HL-60/S4 treated with retinoic acid at 250 ng/mL for 4 days and 3 days (cell line): ENCODE results near the gene RNF114.

Source experiments
- in situ Hi-C: fragments of 300-500 bp; cut with MboI; formaldehyde crosslinking; loops from 2 replicates; pipeline ENCODE4 v1.7.0; 2022; ENCODE audit warnings: low sequenced_read_pairs

Gene RNF114

DNA sequence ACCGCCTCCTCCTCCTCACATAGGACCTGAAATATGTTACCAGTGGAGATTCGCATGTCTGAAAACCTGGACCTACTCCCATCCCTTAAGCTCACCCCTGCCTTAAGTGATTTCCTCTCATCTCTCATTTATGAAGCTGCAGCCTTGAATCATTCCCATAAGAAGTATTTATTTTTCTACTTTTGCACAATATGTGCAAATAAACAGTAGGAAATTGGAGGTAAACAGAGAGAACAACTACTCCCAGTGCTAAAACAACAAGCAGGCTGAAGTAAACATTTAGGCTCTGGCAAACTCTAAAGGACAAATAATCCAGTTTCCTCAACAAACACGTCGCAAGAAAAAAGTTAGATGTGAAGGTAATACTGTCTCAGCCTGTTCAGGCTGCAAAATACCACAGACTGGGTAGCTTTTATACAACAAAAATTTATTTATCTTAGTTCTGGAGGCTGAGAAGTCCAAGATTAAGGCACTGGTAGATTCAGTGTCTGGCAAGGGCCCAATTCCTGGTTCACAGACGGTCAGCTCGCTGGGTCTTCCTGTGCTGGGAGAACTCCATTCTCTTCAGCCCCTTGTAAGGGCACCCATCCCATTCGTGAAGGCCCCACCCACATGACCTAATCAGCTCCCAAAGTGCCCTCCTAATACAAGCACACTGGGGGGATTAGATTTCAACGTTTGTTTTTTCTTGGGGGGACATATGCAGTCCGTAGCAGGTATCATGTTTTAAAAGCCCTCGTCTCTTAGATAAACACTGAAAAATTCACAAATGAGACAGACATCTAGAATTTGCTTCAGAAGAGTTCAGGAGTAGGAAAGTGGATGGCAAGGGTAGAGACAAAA is 36.4 kb upstream of the RNF114 start:
- in situ Hi-C loops = loop anchor here (25.0 kb wide), 1 partner anchor 562 kb away; no protein-coding TSS in a partner anchor

DNA sequence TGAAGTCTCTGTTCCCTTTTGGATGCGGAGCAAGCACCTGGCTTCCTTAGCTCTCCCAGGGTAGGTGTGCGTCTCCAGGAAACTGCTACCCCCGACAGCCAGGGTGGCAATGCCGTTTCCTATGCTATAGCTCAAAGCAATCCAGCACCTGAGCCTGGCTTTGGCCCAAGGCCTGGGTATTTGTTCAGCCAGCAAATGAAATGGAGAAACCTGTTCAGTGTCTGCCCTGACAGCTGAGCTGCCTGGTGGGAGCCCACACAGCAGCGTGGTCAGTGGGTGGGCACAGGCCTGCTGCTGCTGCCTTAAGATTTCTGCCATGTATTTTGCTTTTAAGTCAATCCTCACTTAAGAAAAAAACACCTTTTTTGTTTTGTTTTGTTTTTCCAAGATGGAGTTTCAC is 34.6 kb upstream of the RNF114 start:
- in situ Hi-C loops = no loop called here

- in situ Hi-C loops = no loop called here
Observed at GRCh38 chr20:49904440-49905214, 31.6 kb upstream of the RNF114 start.

DNA sequence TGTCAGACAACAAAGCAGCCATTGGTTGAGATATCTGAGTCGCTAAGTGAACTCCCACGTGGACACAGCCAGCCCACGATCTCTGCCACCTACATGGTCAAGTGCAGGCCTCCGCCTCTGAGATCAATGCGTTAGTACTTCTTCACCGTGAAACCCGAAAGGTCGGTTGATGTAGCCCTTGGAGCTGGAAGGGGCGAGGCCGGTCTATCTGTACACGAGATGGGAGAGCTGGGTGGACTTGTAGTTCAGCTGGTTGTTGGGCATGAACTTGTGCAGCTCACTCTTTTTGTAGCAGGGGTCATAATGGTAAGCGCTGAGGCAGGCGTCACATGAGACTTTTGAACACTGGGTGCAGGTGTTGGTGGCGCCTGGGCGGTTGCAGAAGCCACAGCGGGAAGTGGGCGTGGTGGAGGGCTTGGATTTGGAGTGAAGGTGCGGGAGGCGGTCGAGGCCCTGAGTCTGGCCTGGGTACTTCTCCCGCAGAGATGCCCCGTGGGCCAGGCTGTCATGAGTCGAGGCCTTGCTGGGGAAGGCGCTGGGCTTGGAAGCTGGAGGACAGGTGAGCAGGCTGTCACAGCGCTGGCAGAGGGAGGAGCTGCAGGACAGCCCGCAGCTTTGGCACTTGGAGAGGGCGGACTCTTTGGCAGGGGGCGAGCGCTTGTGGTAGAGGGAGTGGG is 30.6 kb upstream of the RNF114 start:
- in situ Hi-C loops = no loop called here

GRCh38 chr20:49906101-49906604 is 30.0 kb upstream of the RNF114 start:
- in situ Hi-C loops = no loop called here

DNA sequence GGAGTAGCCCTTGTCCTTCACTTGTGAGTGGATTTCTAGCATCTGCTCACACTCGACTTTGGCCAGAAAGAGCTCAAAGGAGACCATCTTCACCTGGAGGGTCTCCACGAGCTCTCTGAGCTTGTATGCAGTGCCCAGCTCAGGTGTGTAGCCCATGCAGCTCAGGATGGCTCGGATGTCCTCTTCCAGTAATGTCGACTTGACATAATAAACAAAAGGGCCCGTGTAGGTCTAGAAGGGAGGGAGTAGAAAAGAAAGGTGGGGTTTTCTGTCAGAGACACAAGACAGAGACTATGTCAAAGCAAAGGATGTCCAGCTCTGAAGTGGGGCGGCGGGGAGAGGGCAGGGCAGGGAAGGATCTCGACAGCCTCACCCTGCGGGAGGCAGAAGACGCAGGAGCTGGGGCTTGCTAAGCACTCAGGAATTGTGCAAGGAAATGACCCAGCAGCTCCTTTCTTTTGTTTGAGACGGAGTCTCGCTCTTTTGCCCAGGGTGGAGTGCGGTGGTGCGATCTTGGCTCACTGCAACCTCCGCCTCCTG is 29.5 kb upstream of the RNF114 start:
- in situ Hi-C loops = no loop called here

DNA sequence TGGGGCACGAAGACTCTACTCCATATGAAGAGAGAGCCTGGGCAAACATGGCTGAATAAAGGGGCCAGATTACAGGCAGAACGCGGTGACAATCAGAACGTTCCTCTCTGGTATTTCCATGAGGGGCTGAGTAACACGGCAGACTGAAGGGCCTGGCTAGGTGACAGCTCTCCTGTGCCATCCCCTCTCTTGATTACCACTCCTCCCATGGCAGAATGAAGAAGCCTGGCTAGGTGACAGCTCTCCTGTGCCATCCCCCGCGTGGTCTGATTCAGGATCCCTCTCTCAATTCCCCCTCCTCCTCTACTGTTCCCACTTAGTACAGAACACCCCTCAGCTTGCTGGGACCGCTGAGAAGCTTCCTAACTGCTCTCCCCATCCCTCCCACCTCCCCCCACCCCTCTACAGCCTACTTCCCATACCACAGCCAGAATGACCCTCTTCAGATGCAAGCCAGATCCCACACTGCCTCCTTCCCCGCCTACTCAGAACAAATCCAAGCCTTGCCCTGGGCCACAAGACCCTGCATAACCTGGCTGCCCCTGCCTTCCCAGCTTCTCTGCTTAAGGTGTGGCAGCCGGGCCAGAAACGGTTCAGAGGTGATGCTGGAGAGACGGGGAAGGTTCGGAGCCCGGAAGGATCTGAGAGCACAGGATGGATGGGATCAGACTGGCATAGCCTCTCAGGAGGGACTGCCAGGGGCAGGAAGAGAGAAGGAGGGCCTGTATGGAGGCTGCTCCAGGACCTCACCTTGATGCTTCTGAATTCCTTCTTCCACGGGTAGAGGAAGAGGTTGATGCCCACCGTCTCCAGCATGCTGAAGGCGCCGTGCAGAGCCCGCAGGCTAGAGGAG is 28.6 kb upstream of the RNF114 start:
- in situ Hi-C loops = no loop called here

DNA sequence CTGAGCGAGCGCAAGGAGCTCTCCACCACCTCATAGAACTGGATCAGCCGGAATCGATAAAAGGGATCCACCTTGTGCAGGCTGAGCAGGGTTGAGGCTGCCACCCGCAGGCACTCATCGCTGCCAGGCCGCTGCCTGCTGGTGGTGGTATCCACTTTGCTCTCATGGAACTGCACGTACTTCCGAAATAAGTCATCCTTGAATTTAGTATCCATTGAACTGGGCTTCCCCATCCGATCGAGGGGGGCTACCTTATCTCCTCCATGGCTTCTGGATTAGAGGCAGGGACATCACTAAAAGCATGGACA is 28.0 kb upstream of the RNF114 start:
- in situ Hi-C loops = no loop called here

DNA sequence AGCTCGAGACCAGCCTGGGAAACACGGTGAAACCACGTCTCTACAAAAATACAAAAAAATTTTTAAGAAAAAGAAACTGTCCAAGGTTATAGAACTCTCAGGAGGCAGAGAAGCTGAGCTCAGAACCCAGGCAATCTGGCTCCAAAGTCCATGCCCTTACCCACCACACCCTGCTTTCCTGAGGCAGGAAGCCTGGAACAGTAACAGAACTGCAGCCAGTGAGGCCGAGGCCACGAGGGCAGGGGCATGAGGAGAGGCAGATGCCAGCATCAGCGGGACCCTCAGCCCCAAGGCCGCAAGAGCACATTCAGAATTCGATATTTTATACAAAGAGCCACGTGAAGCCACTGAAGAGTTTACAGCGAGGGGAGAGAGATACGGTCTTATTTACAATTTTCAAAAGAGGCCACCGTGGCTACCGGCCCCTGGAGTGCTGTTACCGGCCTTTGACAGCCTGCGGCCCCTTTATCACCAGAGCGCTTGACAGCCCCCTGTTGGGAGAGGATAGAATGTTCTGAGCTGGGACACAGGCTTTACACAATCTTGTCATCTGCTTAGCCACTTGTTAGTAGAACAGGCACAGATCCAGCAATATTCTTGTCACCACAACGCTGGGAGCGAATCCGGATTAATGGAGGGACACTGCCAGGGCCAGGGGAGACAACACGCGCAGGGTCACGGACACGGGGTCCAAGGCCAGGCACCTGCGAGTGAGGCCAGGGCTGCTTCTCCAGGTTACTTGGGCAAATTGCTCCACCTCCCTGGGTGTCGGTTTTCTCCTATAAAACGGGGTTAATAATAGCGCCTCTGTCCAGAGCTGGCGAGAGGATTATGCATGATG is 26.5 kb upstream of the RNF114 start:
- in situ Hi-C loops = no loop called here

GRCh38 chr20:49910340-49910706 is 25.9 kb upstream of the RNF114 start:
- in situ Hi-C loops = no loop called here

DNA sequence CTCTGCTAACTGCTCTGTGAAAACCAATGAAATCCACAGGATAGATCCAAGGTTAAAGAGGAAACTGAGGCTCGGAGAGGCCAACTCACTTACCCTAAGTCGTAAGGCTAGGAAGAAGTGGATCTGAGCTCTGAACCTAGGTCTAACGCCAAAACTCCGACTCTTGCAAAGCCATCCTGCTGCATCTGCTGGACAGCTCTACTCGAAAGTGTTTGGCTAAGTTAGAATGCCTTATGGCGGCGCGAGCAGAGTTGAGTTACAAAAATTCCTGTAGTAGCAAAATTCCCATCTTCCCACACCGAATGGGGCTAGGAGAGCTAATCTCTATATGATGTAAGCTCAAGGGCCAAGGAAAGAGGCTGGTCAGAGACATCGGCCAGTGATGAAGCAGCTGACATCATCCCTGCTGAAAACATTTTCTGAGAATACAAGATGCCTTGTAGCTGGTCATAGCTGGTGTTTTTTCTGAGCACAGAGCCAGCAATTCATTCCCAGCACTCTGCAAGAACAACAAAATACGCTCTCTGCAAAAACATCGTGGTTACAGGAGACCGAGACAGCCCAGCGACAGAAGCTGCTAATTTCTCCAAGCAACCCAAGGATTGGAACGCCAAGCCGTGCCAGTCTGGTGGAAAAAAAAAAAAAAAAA is 22.7 kb upstream of the RNF114 start:
- in situ Hi-C loops = no loop called here

DNA sequence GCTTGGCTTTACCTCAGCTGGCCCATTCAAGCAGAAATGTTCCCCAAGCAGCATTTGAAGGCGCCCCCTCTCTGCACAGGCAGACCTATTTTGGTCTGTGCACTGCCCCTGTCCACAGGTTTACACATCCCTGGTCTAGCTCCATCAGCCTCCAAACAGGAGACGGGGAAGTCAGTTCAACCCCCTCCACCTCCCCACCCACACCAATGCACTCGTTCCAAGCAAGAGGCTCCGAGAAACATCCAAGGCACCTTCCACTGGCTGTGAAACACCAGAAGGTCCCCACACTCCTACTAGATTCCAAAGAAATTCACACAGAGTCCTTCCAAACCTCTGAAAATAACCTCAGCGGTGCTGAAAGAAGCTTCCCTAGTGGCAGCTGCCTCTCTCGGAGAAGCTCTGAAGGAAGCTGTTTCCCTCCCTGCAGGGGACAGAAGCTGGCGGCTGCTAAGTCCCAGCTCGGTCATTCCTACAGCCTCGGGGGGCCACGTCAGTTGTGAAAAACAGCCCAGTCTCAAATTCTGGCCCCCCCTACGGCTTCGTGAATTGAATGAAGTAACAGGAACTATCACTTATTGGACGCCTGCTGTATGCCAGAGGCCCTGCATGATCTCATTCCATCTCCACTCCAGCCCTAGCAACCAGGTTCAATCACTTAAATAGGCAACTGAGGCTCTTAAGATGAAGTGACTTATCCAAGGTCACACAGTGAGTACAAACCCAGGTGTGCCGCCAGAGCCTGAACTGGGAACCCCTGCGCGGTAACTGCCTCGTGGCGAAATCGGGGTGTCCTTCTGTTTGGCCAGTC is 21.7 kb upstream of the RNF114 start:
- in situ Hi-C loops = no loop called here

DNA sequence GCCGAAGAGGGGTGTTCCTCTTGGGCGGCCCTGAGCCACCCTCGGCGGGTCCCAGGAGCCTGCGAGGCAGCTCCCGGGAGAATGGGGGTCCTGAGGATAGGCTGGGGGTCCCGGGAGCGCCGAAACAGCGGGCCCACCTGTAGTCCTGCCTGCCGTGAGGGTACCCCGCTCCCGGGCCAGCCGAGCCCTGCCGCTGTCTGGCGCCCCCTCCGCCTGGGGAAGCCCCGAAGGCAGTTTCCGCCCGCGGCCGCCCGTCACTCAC is 21.1 kb upstream of the RNF114 start:
- in situ Hi-C loops = no loop called here

- in situ Hi-C loops = no loop called here
Observed at GRCh38 chr20:49915380-49916145, 20.6 kb upstream of the RNF114 start, which contains the start of gene SPATA2. SPATA2 (minus strand) TSS chr20:49915529; CDS start chr20:49908490, 7,039 bp downstream.

DNA sequence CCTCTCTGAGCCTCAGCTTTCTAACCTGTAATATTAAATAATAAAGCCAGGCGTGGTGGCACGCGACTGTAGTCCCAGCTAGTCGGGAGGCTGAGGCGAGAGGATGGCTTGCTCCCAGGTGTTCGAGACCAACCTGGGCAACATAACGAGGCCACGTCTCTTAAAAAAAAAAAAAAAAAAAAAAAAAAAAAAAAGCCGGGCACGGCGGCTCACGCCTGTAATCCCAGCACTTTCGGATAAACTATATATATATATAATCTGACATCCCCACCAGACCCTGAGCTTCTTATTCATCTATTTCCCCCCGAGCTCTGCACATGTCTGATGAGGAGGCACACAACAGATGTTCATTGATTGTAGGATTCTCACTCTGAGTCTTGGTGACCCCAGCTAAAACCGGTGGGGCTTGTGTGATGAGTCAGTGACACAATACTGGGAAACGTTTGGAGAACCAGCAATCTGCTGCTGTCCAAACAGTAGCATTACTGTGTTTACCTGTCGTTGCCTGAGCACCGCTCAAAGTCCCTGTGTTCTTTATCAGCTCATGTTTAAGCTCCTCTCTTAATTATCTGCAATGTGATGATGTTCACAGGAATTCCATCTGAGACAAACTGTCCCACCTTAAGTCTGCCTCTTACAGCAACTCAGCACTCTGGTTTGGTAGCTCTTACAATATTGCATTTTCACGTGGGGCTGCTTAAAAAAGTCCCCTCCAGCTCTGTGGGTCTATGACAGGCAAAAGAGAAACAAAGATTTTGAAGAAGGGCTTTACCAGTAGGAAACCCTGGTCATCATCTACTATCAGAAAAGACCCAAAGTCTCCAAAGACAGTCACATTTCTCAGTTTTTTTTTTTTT is 19.8 kb upstream of the RNF114 start:
- in situ Hi-C loops = no loop called here

- in situ Hi-C loops = no loop called here
Observed at GRCh38 chr20:49918446-49918845, 17.8 kb upstream of the RNF114 start.

DNA sequence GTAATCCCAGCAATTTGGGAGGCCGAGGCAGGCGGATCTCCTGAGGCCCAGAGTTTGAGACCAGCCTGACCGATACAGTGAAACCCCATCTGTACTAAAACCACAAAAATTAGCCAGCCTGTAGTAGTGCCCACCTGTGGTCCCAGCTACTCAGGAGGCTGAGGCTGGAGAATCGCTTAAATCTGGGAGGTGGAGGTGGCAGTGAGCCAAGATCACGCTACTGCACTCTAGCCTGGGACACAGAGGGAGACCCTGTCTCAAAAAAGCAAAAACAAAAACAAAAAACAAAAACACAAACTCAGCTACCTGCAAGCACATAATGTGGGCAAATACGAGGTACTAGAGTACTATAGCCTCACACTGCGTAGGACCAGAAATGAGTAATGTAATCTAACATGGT is 17.2 kb upstream of the RNF114 start:
- in situ Hi-C loops = no loop called here
